IMR-90 (cell line): ENCODE measurements around the gene NARS2. TPM values are rescaled to one million over a fixed set of nuclear protein-coding genes. Genes with fewer than 3 reads are reported as not detected.

Experiments
- ATAC-seq: fragments of 200-7000 bp; cut with Tn5 transposase; 2 replicates; pipeline ENCODE4 v1.9.1; 2020; ENCODE audit warnings: low read depth, mild to moderate bottlenecking, moderate library complexity
- BruUV-seq: library from RNA; stranded (reverse); fragments of 400-500 nt; replicated peaks from 2 replicates; lab custom pipeline; 2021; lab: Mats Ljungman, UMichigan
- CTCF ChIA-PET: fragments of 300-600 bp; formaldehyde crosslinking; extraction: SDS; loops from one replicate; lab custom pipeline; 2021; ENCODE audit warnings: antibody characterized with exemption; lab: Yijun Ruan, JAX
- POLR2A ChIA-PET: fragments of 300-600 bp; sonication (Branson Sonifier 250); formaldehyde crosslinking; loops from one replicate; lab custom pipeline; 2022; ENCODE audit warnings: antibody characterized with exemption; ENCODE audit not compliant: unreplicated experiment; lab: Charles Lee
- DNase-seq: peaks from one replicate; pipeline ENCODE4 v3.0.0; 2013
- H2AFZ ChIP-seq: replicated peaks from 2 replicates; pipeline ENCODE3; 2013; ENCODE audit warnings: low read length, mild to moderate bottlenecking; ENCODE audit not compliant: poor library complexity
- H2AK5ac ChIP-seq: 2 replicates; pipeline ENCODE4 v1.6.1; 2013; ENCODE audit warnings: low read depth, low read length, inconsistent platforms
- H2AK9ac ChIP-seq: replicated peaks from 2 replicates; pipeline ENCODE3; 2013; ENCODE audit warnings: mild to moderate bottlenecking, low read depth, low read length, moderate library complexity; ENCODE audit not compliant: poor library complexity
- H2BK120ac ChIP-seq: 2 replicates; pipeline ENCODE4 v1.6.1; 2013; ENCODE audit warnings: low read depth, low read length, inconsistent platforms
- H2BK15ac ChIP-seq: 3 replicates; pipeline ENCODE4 v1.6.1; 2013; ENCODE audit warnings: low read depth, low read length, inconsistent platforms
- H2BK20ac ChIP-seq: 2 replicates; pipeline ENCODE4 v1.6.1; 2013; ENCODE audit warnings: low read depth, mild to moderate bottlenecking, inconsistent platforms, low read length, moderate library complexity
- H2BK5ac ChIP-seq: 2 replicates; pipeline ENCODE4 v1.6.1; 2013; ENCODE audit warnings: mild to moderate bottlenecking, low read depth, low read length, inconsistent platforms; ENCODE audit not compliant: poor library complexity, severe bottlenecking
- H3K14ac ChIP-seq: replicated peaks from 2 replicates; pipeline ENCODE4 v1.6.1; 2013; ENCODE audit warnings: low read depth, low read length, inconsistent platforms
- H3K18ac ChIP-seq: 2 replicates; pipeline ENCODE4 v1.6.1; 2013; ENCODE audit warnings: low read depth, low read length, control low read depth
- H3K23ac ChIP-seq: 2 replicates; pipeline ENCODE4 v1.6.1; 2013; ENCODE audit warnings: low read depth, low read length, inconsistent platforms
- H3K27ac ChIP-seq: 2 replicates; pipeline ENCODE4 v1.5.1; 2013; ENCODE audit warnings: mild to moderate bottlenecking, control low read depth, low read length; ENCODE audit not compliant: insufficient read depth
- H3K27me3 ChIP-seq: 2 replicates; pipeline ENCODE4 v1.6.1; 2013; ENCODE audit warnings: low read length; ENCODE audit not compliant: control insufficient read depth, insufficient read depth
- H3K36me3 ChIP-seq: 2 replicates; pipeline ENCODE4 v1.6.1; 2013; ENCODE audit warnings: low read length, mixed read lengths; ENCODE audit not compliant: control insufficient read depth, insufficient read depth
- H3K4ac ChIP-seq: 2 replicates; pipeline ENCODE4 v1.6.1; 2013; ENCODE audit warnings: low read depth, low read length, inconsistent platforms
- H3K4me1 ChIP-seq: 2 replicates; pipeline ENCODE4 v1.6.1; 2013; ENCODE audit warnings: low read length, mixed read lengths; ENCODE audit not compliant: control insufficient read depth, insufficient read depth
- H3K4me2 ChIP-seq: 2 replicates; pipeline ENCODE4 v1.6.1; 2013; ENCODE audit warnings: low read depth, mild to moderate bottlenecking, control low read depth, low read length, moderate library complexity
- H3K4me3 ChIP-seq: 2 replicates; pipeline ENCODE4 v1.5.1; 2013; ENCODE audit warnings: low read depth, mild to moderate bottlenecking, control low read depth, low read length, moderate library complexity; ENCODE audit not compliant: insufficient read depth
- H3K56ac ChIP-seq: 2 replicates; pipeline ENCODE4 v1.6.1; 2013; ENCODE audit warnings: low read length, inconsistent platforms; ENCODE audit not compliant: insufficient read depth; ENCODE audit errors: extremely low read depth
- H3K79me1 ChIP-seq, 2 experiments: 2 replicates each; pipeline ENCODE4 v1.6.1; 2013; ENCODE audit warnings: low read length in 2 of 2, inconsistent platforms in 1 of 2, low read depth in 1 of 2
- H3K9ac ChIP-seq: 2 replicates; pipeline ENCODE4 v1.6.1; 2013; ENCODE audit warnings: low read depth, low read length, control low read depth
- H3K9me1 ChIP-seq: 2 replicates; pipeline ENCODE4 v1.6.1; 2013; ENCODE audit warnings: low read length, inconsistent platforms; ENCODE audit not compliant: insufficient read depth
- H3K9me3 ChIP-seq: 2 replicates; pipeline ENCODE4 v1.6.1; 2013; ENCODE audit warnings: low read length; ENCODE audit not compliant: control insufficient read depth, insufficient read depth
- H4K20me1 ChIP-seq: 2 replicates; pipeline ENCODE4 v1.6.1; 2013; ENCODE audit warnings: low read length, inconsistent platforms; ENCODE audit not compliant: insufficient read depth
- H4K5ac ChIP-seq: 2 replicates; pipeline ENCODE4 v1.6.1; 2013; ENCODE audit warnings: mild to moderate bottlenecking, low read depth, low read length, control low read depth
- H4K8ac ChIP-seq, 2 experiments: 2 replicates each; pipeline ENCODE4 v1.6.1; 2013; ENCODE audit warnings: low read depth in 2 of 2, low read length in 2 of 2, control low read depth in 1 of 2, inconsistent platforms in 1 of 2
- H4K91ac ChIP-seq: 2 replicates; pipeline ENCODE4 v1.6.1; 2013; ENCODE audit warnings: low read depth, low read length, inconsistent platforms; ENCODE audit not compliant: insufficient read depth
- BHLHE40 ChIP-seq: fragments of 150-350 bp; IDR thresholded peaks from 2 replicates; pipeline ENCODE4 v1.6.1; 2016; ENCODE audit warnings: mild to moderate bottlenecking, low read depth, low read length
- CEBPB ChIP-seq: IDR thresholded peaks from 2 replicates; pipeline ENCODE4 v1.6.1; 2012; ENCODE audit warnings: low read depth, low read length, improper control_type of control experiment
- MAFK ChIP-seq: IDR thresholded peaks from 2 replicates; pipeline ENCODE4 v1.6.1; 2012; ENCODE audit warnings: low read depth, low read length, improper control_type of control experiment
- MAZ ChIP-seq: IDR thresholded peaks from 2 replicates; pipeline ENCODE4 v1.6.1; 2012; ENCODE audit warnings: low read depth, mild to moderate bottlenecking, low read length, improper control_type of control experiment, moderate library complexity, borderline replicate concordance
- NFE2L2 ChIP-seq: fragments of 150-350 bp; IDR thresholded peaks from 2 replicates; pipeline ENCODE4 v1.6.1; 2016; ENCODE audit warnings: low read depth, mild to moderate bottlenecking, low read length
- POLR2A ChIP-seq: IDR thresholded peaks from 2 replicates; pipeline ENCODE4 v1.6.1; 2012; ENCODE audit warnings: mild to moderate bottlenecking, low read depth, low read length
- RCOR1 ChIP-seq: IDR thresholded peaks from 2 replicates; pipeline ENCODE4 v1.6.1; 2012; ENCODE audit warnings: mild to moderate bottlenecking, low read length, improper control_type of control experiment; ENCODE audit not compliant: insufficient replicate concordance
- WGBS, 2 experiments: methylation state at CpG; one replicate each; pipeline versions ENCODE4 v1.1.5 to v1.1.7; 2013; ENCODE audit warnings: missing lambda C conversion rate in 2 of 2; ENCODE audit not compliant: insufficient read length in 1 of 2; ENCODE audit errors: extremely low coverage in 2 of 2; 5-methylcytosine and 5-hydroxymethylcytosine counted together
- dilution Hi-C: fragments of 300-500 bp; cut with HindIII; formaldehyde crosslinking; loops from one replicate; pipeline ENCODE4 v1.14.3; 2018; ENCODE audit warnings: low sequenced_read_pairs; ENCODE audit not compliant: unreplicated experiment
- in situ Hi-C: fragments of 300-500 bp; cut with MboI; formaldehyde crosslinking; loops from 3 replicates; pipeline ENCODE4 v1.14.3; 2019; ENCODE audit warnings: low sequenced_read_pairs, inconsistent platforms, mixed read lengths
- intact Hi-C: fragments of 100-400 bp; cut with micrococcal nuclease; formaldehyde crosslinking; loops from 2 replicates; pipeline ENCODE4 v1.10.0; 2022
- polyA plus RNA-seq, 3 experiments: library from polyadenylated mRNA; depleted of rRNA; stranded (reverse); fragments of >200 nt; gene quantifications; 2 replicates each; pipeline ENCODE4 v1.2.3, GENCODE V29; 2012; ENCODE audit warnings: low replicate concordance in 1 of 3
- total RNA-seq: library from RNA; depleted of rRNA; stranded (reverse); fragments of >200 nt; gene quantifications from 2 replicates; pipeline ENCODE4 v1.2.3, GENCODE V29; 2012

The NARS2 gene
- total and polyA plus RNA-seq, 2 of the 4 experiments (the other 2 are of a cell fraction), result 8.0 to 15.8 TPM

DNA sequence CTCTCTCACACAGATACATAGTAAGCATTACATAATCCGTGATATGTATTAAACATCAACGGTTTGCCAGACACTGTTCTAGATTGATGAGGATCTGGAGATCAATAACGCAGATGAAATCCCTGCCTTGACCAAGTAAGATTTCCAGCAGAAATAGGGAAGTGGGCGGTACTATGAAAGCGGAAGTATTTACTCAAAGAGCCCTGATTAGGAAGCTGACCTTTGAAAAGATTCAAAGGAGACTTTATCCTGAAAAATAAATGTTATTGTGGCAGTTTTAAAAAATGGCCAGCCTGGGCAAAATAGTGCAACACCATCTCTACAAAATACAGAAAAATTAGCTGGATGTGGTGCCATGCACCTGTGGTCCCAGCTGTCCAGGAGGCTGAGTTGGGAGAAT lies 183.9 kb downstream of the NARS2 start:
- WGBS, 2 experiments, result no CpG with 5 or more reads among the region's 5 CpGs
- Histone ChIP-seq H2BK15ac (no peak overlapping the region), H2BK20ac (no peak overlapping the region), H3K9ac (no peak overlapping the region), H2AFZ (no peak overlapping the region), H4K5ac (no peak overlapping the region), H3K36me3 (no peaks in the 10 kb centered on the region), H2AK9ac (no peak overlapping the region), H3K9me1 (0 out of 2 replicates have a peak, but pooled peaks cover 3% of the 10 kb centered on the region), H3K4me1 (no peaks in the 10 kb centered on the region), H3K23ac (no peak overlapping the region), H3K27me3 (no peaks in the 10 kb centered on the region), H2AK5ac (no peak overlapping the region), H4K8ac (no peak overlapping the region), H3K79me1 (peaks cover 25 to 39% of the 10 kb centered on the region in 2 experiments), H4K20me1 (no peaks in the 10 kb centered on the region; the same call in 1 of the 2 replicates), H3K4me2 (no peak overlapping the region), H3K56ac (no peak overlapping the region), H4K91ac (no peak overlapping the region), H2BK5ac (no peak overlapping the region), H2BK120ac (no peak overlapping the region), H3K27ac (no peak overlapping the region), H3K14ac (no peak overlapping the region), H3K4me3 (no peak overlapping the region), H3K18ac (no peak overlapping the region), H3K4ac (no peak overlapping the region), H3K9me3 (peaks cover 3% of the 10 kb centered on the region)
- no TSS peak for BruUV-seq
- no peak for TF ChIP-seq CEBPB
- TF ChIP-seq MAZ, result no peak
- no peak for TF ChIP-seq NFE2L2
- TF ChIP-seq BHLHE40, result no peak
- no peak for TF ChIP-seq MAFK
- no peak for TF ChIP-seq RCOR1
- TF ChIP-seq POLR2A, result no peak
- dilution Hi-C loops, result no loop called here
- ATAC-seq (no peak), DNase-seq (no peak)
- intact Hi-C loops, result no loop called here
- in situ Hi-C loops, result no loop called here
- POLR2A ChIA-PET, result no interaction called here
- CTCF ChIA-PET, result no interaction called here
